Astrocyte (in vitro differentiated cells and primary cell): ENCODE results near the gene DUOXA1. TPM values are rescaled to one million over a fixed set of nuclear protein-coding genes. Genes with fewer than 3 reads are reported as not detected.

Experiments used
- DNase-seq: peaks from one replicate; pipeline ENCODE4 v3.0.0-alpha.2; 2010; ENCODE audit warnings: low read depth
- FAIRE-seq: peaks from 2 replicates; lab custom pipeline; 2011; peaks lifted over from hg19 to GRCh38; lab: Jason Lieb, UNC
- H2AFZ ChIP-seq: 2 replicates; pipeline ENCODE4 v1.6.0; 2012; ENCODE audit warnings: low read depth, low read length, inconsistent platforms
- H3K27ac ChIP-seq: 2 replicates; pipeline ENCODE4 v1.5.1; 2011; ENCODE audit warnings: low read depth, low read length, inconsistent platforms
- H3K27me3 ChIP-seq: 2 replicates; pipeline ENCODE4 v1.6.0; 2011; ENCODE audit warnings: low read length, inconsistent platforms; ENCODE audit not compliant: insufficient read depth
- H3K36me3 ChIP-seq: 2 replicates; pipeline ENCODE4 v1.5.1; 2011; ENCODE audit warnings: low read length, inconsistent platforms; ENCODE audit not compliant: insufficient read depth
- H3K4me1 ChIP-seq: 2 replicates; pipeline ENCODE4 v1.5.1; 2011; ENCODE audit warnings: low read length, inconsistent platforms; ENCODE audit not compliant: insufficient read depth
- H3K4me2 ChIP-seq: 2 replicates; pipeline ENCODE4 v1.6.0; 2012; ENCODE audit warnings: low read length, inconsistent platforms
- H3K4me3 ChIP-seq: 2 replicates; pipeline ENCODE4 v1.5.1; 2011; ENCODE audit warnings: low read depth, mild to moderate bottlenecking, low read length, inconsistent platforms; ENCODE audit not compliant: insufficient read depth
- H3K79me2 ChIP-seq: 2 replicates; pipeline ENCODE4 v1.6.0; 2012; ENCODE audit warnings: mild to moderate bottlenecking, low read length, inconsistent platforms; ENCODE audit not compliant: insufficient read depth
- H3K9ac ChIP-seq: 2 replicates; pipeline ENCODE4 v1.6.0; 2012; ENCODE audit warnings: mild to moderate bottlenecking, low read length, inconsistent platforms
- H3K9me3 ChIP-seq: 2 replicates; pipeline ENCODE4 v1.5.1; 2012; ENCODE audit warnings: low read depth, mild to moderate bottlenecking, low read length, inconsistent platforms; ENCODE audit not compliant: insufficient read depth
- H4K20me1 ChIP-seq: 2 replicates; pipeline ENCODE4 v1.6.0; 2012; ENCODE audit warnings: low read length, inconsistent platforms; ENCODE audit not compliant: insufficient read depth
- H3K27ac Mint-ChIP-seq: one replicate; pipeline ENCODE4 v1.8.0; 2021; ENCODE audit warnings: mild to moderate bottlenecking, mixed read lengths; ENCODE audit not compliant: unreplicated experiment
- H3K27me3 Mint-ChIP-seq: one replicate; pipeline ENCODE4 v1.8.0; 2021; ENCODE audit warnings: low read depth, mixed read lengths; ENCODE audit not compliant: unreplicated experiment
- H3K36me3 Mint-ChIP-seq: one replicate; pipeline ENCODE4 v1.8.0; 2021; ENCODE audit warnings: low read depth, mixed read lengths; ENCODE audit not compliant: unreplicated experiment
- H3K4me1 Mint-ChIP-seq: one replicate; pipeline ENCODE4 v1.8.0; 2021; ENCODE audit warnings: low read depth, mixed read lengths; ENCODE audit not compliant: unreplicated experiment
- H3K4me3 Mint-ChIP-seq: one replicate; pipeline ENCODE4 v1.8.0; 2021; ENCODE audit warnings: mild to moderate bottlenecking, moderate library complexity, mixed read lengths; ENCODE audit not compliant: unreplicated experiment
- H3K9me3 Mint-ChIP-seq: one replicate; pipeline ENCODE4 v1.8.0; 2021; ENCODE audit warnings: mild to moderate bottlenecking, mixed read lengths; ENCODE audit not compliant: unreplicated experiment
- CTCF ChIP-seq: IDR thresholded peaks from 2 replicates; pipeline ENCODE4 v1.5.1; 2011; ENCODE audit warnings: low read depth, mild to moderate bottlenecking, inconsistent platforms, low read length, moderate library complexity; ENCODE audit not compliant: insufficient read depth
- EZH2 ChIP-seq: IDR thresholded peaks from 2 replicates; pipeline ENCODE4 v1.6.1; 2012; ENCODE audit warnings: mild to moderate bottlenecking, low read length, inconsistent platforms; ENCODE audit not compliant: insufficient read depth
- total RNA-seq: library from RNA; stranded (reverse); gene quantifications from 2 replicates; pipeline ENCODE4 v1.2.1, GENCODE V29; 2021

DUOXA1 gene
- total RNA-seq, 1 donor from 2014 or later: 0.66 TPM

GRCh38 chr15:45131510-45131909 lies 1.8 kb upstream of the DUOXA1 start:
- peaks cover 3% of the 10 kb centered on the region for H3K9me3 Mint-ChIP-seq
- Histone ChIP-seq H3K4me3 (no peak overlapping the region), H3K4me2 (no peak overlapping the region), H3K4me1 (no peaks in the 10 kb centered on the region), H3K27me3 (peaks cover 70% of the 10 kb centered on the region), H3K9me3 (no peaks in the 10 kb centered on the region), H3K27ac (no peak overlapping the region), H3K9ac (no peak overlapping the region), H3K79me2 (no peaks in the 10 kb centered on the region), H4K20me1 (no peaks in the 10 kb centered on the region), H3K36me3 (no peaks in the 10 kb centered on the region), H2AFZ (no peak overlapping the region)
- no peak overlapping the region for H3K27ac Mint-ChIP-seq
- no peaks in the 10 kb centered on the region for H3K36me3 Mint-ChIP-seq
- no peaks in the 10 kb centered on the region for H3K4me1 Mint-ChIP-seq
- no peak for TF ChIP-seq EZH2
- no peak for TF ChIP-seq CTCF
- no peak overlapping the region for H3K4me3 Mint-ChIP-seq
- FAIRE-seq (no peak), DNase-seq (no peak)
- peaks cover 75% of the 10 kb centered on the region for H3K27me3 Mint-ChIP-seq

- H3K9me3 ChIP-seq: no peaks in the 10 kb centered on the region
- FAIRE-seq: no peak
These were observed 767 bp upstream of the DUOXA1 start for GRCh38 chr15:45130291-45131000.

More at GRCh38 chr15:45130291-45131000, 767 bp upstream of the DUOXA1 start:
- TF ChIP-seq EZH2 (no peak), CTCF (no peak)
- Histone ChIP-seq H2AFZ (no peak overlapping the region), H3K27me3 (peaks cover 72% of the 10 kb centered on the region), H3K4me2 (no peak overlapping the region), H3K79me2 (no peaks in the 10 kb centered on the region), H4K20me1 (no peaks in the 10 kb centered on the region), H3K36me3 (no peaks in the 10 kb centered on the region), H3K27ac (no peak overlapping the region), H3K4me1 (no peaks in the 10 kb centered on the region), H3K4me3 (no peak overlapping the region), H3K9ac (no peak overlapping the region)
- Mint-ChIP-seq H3K4me3 (no peak overlapping the region), H3K4me1 (no peaks in the 10 kb centered on the region), H3K36me3 (no peaks in the 10 kb centered on the region), H3K27me3 (peaks cover 80% of the 10 kb centered on the region), H3K27ac (no peak overlapping the region), H3K9me3 (peaks cover 3% of the 10 kb centered on the region)
- DNase-seq: no peak
